ENCODE data around the gene MAPK4.

The MAPK4 gene

DNA sequence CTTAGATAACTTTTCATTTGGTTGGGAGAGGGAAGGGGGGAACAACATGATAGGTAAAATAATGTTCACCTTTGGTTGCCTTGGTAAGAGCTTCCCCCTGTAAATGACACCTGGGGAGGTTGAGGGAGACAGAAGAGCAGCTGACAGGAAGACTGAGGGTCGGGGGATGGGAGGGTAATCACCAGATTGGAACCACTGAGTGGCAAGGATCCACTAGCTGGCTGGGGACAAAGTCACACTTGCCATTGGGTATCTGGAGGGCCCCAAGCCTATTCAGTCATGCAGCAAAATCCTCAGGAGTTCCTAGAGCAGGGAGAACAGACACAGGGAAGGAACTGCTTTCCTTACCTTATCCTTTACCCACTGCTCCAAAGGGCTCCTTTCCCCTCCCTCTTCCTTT, 84.3 kb downstream of the MAPK4 start:
- Histone ChIP-seq H3K9ac (ENCODE audit: low read depth, low read length) (no peak overlapping the region), H3K9me3 (ENCODE audit: control insufficient read depth, insufficient read depth, low read length) (no peaks in the 10 kb centered on the region), H3K4me3 (ENCODE audit: low read depth, low read length) (no peak overlapping the region), H3K36me3 (ENCODE audit: control insufficient read depth, insufficient read depth, low read length) (no peaks in the 10 kb centered on the region), H3K27me3 (ENCODE audit: control insufficient read depth, insufficient read depth, low read length) (no peaks in the 10 kb centered on the region), H3K4me1 (ENCODE audit: control insufficient read depth, insufficient read depth, low read length) (peaks cover 3% of the 10 kb centered on the region)

DNA sequence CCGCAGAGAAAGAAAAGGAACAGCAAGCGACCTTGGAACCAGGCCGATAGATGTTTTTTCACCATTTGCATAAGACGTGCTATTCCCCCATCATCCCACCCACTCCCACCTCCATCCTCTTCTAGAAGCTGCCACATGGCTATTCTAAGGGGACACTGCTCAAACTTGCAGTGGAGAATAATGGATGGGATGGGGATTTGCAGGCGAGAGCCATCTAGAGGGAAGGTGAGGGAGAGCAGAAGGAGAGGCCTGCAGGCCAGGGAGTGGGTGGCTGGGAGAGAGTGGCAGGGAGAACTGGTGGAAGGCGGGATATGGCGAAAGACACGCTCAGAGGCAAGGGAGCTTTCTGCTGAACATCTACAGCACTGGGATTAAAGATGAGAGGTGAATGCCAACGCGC, 84.9 kb downstream of the MAPK4 start:
- peaks cover 3% of the 10 kb centered on the region for H3K4me1 ChIP-seq (ENCODE audit: control insufficient read depth, insufficient read depth, low read length)
- no peak overlapping the region for H3K4me3 ChIP-seq (ENCODE audit: low read depth, low read length)
- H3K27me3 ChIP-seq (ENCODE audit: control insufficient read depth, insufficient read depth, low read length), result no peaks in the 10 kb centered on the region
- H3K36me3 ChIP-seq (ENCODE audit: control insufficient read depth, insufficient read depth, low read length), result no peaks in the 10 kb centered on the region
- no peak overlapping the region for H3K9ac ChIP-seq (ENCODE audit: low read depth, low read length)
- no peaks in the 10 kb centered on the region for H3K9me3 ChIP-seq (ENCODE audit: control insufficient read depth, insufficient read depth, low read length)

DNA sequence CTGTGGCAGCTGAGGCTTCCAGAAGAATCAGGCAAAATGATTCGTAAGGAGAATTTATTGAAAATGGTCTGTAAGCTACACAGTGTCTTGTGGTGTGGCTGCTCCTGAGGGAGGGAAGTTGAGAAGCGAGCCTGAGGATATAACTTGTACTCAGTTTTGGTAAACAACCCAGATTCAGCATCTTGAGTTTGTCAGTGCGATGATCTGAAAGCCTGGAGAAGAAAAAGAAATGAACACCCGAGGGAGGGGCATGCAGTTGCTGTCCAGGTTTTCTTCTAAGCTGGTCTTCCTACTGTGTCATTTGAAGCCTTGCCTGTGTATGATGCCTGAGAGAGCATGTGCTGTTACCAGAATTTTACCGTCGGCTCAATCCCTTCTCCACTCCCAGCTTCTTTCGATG, 87.3 kb downstream of the MAPK4 start:
- H3K9ac ChIP-seq (ENCODE audit: low read depth, low read length), result no peak overlapping the region
- no peaks in the 10 kb centered on the region for H3K36me3 ChIP-seq (ENCODE audit: control insufficient read depth, insufficient read depth, low read length)
- H3K4me3 ChIP-seq (ENCODE audit: low read depth, low read length), result no peak overlapping the region
- peaks cover 3% of the 10 kb centered on the region for H3K4me1 ChIP-seq (ENCODE audit: control insufficient read depth, insufficient read depth, low read length)
- H3K27me3 ChIP-seq (ENCODE audit: control insufficient read depth, insufficient read depth, low read length), result no peaks in the 10 kb centered on the region
- no peaks in the 10 kb centered on the region for H3K9me3 ChIP-seq (ENCODE audit: control insufficient read depth, insufficient read depth, low read length)

DNA sequence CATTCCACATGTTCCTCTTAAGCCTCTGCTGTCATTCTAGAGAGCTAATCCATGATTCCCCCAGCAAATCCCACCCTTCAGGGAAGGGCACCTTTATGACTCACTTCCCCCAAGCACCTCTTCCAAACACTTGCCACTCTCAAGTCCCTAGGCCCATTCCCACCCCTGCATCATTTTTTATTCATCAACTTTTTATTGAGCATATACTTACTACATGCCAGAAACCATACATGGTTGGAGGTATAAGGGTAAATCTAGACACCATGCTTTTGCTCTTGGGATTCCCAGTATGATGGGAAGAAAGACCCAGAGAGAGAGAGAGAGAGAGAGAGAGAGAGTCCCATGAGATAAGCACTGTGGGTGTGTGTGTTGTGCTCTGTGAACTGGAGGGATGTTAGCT, 87.9 kb downstream of the MAPK4 start:
- H3K9me3 ChIP-seq (ENCODE audit: control insufficient read depth, insufficient read depth, low read length), result no peaks in the 10 kb centered on the region
- H3K9ac ChIP-seq (ENCODE audit: low read depth, low read length), result no peak overlapping the region
- H3K36me3 ChIP-seq (ENCODE audit: control insufficient read depth, insufficient read depth, low read length), result no peaks in the 10 kb centered on the region
- peaks cover 3% of the 10 kb centered on the region for H3K4me1 ChIP-seq (ENCODE audit: control insufficient read depth, insufficient read depth, low read length)
- H3K27me3 ChIP-seq (ENCODE audit: control insufficient read depth, insufficient read depth, low read length), result no peaks in the 10 kb centered on the region
- no peak overlapping the region for H3K4me3 ChIP-seq (ENCODE audit: low read depth, low read length)

DNA sequence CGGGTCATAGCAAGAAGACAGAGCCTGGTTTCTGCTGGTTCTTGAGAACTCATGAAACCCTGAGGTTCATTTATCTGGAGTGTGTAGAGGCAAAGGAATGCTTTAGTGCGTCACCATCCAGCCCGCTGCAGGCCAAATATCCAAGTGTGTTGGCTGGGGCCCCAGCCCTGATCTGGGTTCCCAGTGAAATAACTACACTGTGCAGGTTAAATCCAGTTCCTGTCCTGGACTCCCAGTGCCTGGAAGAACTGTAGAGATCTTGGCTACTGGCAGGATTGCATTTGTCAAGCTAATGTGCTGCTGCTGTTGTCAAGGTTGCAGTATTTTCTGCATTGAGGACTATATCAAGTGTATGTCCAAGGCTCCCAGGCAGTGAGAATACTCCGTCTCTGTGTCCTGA, 89.9 kb downstream of the MAPK4 start:
- Histone ChIP-seq H3K27me3 (ENCODE audit: control insufficient read depth, insufficient read depth, low read length) (no peaks in the 10 kb centered on the region), H3K4me3 (ENCODE audit: low read depth, low read length) (no peak overlapping the region), H3K36me3 (ENCODE audit: control insufficient read depth, insufficient read depth, low read length) (no peaks in the 10 kb centered on the region), H3K4me1 (ENCODE audit: control insufficient read depth, insufficient read depth, low read length) (no peaks in the 10 kb centered on the region), H3K9me3 (ENCODE audit: control insufficient read depth, insufficient read depth, low read length) (no peaks in the 10 kb centered on the region), H3K9ac (ENCODE audit: low read depth, low read length) (no peak overlapping the region)

DNA sequence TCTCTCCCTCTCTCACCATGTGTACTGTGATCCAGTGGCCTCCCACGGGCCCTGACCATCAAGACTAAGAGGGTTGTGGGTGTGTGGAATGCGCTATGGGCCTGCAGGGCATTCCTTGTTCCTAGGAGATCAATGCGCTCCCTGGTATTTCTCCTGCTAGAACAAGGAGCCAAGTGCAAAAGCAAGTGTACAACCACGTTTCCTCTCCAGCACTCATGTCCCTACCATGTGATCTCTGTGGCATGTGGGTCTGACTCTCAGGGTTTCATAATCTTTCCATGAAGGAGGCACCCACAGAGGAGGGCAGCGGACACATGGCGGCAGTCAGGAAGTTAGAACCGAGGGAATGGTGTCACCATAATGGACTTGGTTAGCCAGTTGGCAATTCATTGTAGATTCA, 91.4 kb downstream of the MAPK4 start:
- Histone ChIP-seq H3K27me3 (ENCODE audit: control insufficient read depth, insufficient read depth, low read length) (no peaks in the 10 kb centered on the region), H3K9me3 (ENCODE audit: control insufficient read depth, insufficient read depth, low read length) (no peaks in the 10 kb centered on the region), H3K36me3 (ENCODE audit: control insufficient read depth, insufficient read depth, low read length) (no peaks in the 10 kb centered on the region), H3K9ac (ENCODE audit: low read depth, low read length) (no peak overlapping the region), H3K4me1 (ENCODE audit: control insufficient read depth, insufficient read depth, low read length) (no peaks in the 10 kb centered on the region), H3K4me3 (ENCODE audit: low read depth, low read length) (no peak overlapping the region)

DNA sequence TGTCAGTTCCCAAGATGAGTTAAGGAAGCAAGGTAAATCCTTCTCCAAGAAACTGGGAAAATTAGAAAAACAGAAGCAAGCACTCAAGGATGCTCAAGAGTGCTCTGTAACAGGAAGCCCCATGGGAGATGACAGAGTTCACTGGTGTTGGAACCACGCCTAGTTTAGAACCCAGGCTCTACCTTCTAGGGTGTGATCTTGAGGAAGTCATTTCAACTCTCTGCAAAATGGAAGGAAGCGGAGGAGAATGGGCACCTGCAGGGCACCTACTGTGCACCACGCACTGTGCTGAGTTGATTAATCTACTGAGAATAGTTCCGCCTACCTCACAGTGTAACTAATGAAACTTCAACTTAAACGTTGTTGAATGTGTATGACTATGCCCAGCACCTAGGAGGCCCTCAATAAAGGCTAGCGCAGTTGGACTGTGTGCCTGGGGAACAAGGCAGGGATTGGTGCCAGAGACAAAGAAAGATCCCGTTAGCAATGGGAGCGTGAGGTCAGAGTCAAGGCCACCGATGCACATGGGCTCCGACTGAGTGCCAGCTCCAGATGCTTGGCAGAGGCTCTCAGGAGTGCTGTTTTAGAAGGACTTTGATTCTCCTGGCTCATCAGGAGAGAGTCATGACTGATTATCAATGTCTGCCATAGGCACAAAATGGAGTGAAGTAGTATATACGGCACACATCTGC, 93.7 kb downstream of the MAPK4 start:
- Histone ChIP-seq H3K9ac (ENCODE audit: low read depth, low read length) (no peak overlapping the region), H3K4me3 (ENCODE audit: low read depth, low read length) (no peak overlapping the region), H3K27me3 (ENCODE audit: control insufficient read depth, insufficient read depth, low read length) (no peaks in the 10 kb centered on the region), H3K36me3 (ENCODE audit: control insufficient read depth, insufficient read depth, low read length) (no peaks in the 10 kb centered on the region), H3K9me3 (ENCODE audit: control insufficient read depth, insufficient read depth, low read length) (peaks cover 2% of the 10 kb centered on the region), H3K4me1 (ENCODE audit: control insufficient read depth, insufficient read depth, low read length) (no peaks in the 10 kb centered on the region)

DNA sequence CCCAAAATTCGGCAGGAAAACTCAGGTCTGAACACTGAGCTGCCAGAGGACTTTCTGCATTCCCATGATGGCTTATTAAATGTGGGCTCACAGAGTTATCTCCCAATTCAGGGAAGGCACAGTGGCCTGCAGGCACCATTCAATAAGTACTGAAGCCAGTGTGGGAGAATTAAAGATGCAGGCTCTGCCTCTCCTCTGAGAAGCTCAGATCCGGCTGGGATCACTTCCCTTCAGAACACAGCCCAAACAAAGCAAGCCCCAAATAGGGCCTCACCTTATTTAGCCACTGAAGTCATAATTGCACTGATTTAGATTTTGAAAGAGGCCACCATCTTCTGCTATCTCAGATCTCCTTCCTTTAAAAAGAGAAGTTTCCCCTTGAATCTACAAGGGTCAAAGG, 94.3 kb downstream of the MAPK4 start:
- Histone ChIP-seq H3K9ac (ENCODE audit: low read depth, low read length) (no peak overlapping the region), H3K4me1 (ENCODE audit: control insufficient read depth, insufficient read depth, low read length) (peaks cover 3% of the 10 kb centered on the region), H3K9me3 (ENCODE audit: control insufficient read depth, insufficient read depth, low read length) (peaks cover 2% of the 10 kb centered on the region), H3K36me3 (ENCODE audit: control insufficient read depth, insufficient read depth, low read length) (no peaks in the 10 kb centered on the region), H3K4me3 (ENCODE audit: low read depth, low read length) (no peak overlapping the region), H3K27me3 (ENCODE audit: control insufficient read depth, insufficient read depth, low read length) (no peaks in the 10 kb centered on the region)

DNA sequence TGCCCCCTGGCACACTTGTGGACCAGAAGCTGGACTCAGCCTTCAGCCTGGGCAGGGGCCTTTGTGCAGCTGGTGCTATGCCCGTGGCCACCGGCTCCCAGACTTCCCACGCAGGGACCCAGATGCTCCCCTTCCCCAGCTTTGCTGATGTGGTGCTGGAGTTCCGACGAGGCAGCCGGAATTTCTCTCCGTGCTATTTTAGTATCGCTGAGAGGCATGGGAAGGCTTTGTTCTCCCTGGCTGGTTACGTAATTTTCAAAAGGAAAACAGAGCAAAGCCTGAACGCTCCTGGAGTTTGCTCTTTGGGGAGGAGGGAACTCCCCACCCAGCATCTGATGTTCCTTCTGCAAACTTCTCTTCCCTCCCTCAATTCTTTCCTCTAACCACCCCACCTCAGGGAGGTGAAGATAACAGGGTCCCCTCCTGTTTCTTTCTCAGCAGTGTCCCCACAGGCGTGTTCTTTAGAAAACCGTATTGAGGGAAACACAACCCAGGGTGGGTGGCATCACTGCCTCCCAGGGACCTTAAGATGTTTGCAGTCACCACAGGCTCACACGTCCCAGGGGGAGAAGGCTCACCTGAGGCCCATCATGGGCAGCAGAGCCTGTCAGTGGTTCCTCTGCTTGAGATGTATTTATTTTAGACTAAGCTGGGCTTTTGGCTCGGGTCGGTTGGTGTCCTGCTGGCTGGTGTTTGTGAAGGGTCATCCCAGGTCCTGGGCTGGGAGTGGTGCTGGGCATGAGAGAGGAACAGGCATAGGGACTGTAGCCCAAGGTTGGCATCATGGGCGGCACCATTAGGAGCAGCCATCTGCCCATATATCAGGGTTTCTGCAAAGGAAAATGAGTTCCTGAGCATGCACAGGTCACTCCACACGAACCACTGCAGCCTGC, 95.0 kb downstream of the MAPK4 start:
- Histone ChIP-seq H3K4me3 (ENCODE audit: low read depth, low read length) (no peak overlapping the region), H3K9ac (ENCODE audit: low read depth, low read length) (no peak overlapping the region)

DNA sequence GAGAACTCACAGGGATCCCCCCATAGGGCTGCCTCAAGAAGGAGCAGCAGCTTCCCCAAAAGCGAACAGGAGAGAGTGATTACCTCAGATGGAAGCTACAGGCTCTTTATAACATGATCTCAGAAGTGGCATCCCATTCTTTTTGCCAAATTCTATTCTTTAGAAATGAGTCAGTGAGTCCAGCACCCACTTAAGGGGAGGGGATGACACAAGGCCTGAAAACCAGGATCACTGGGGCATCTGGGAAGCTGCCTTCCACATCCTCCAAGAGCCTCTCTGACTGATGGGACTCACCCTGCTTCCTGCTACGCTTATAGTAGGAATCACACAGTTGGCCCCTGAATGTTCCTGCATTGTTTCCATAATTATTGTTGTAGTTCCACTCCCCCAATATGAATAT, 96.5 kb downstream of the MAPK4 start:
- Histone ChIP-seq H3K36me3 (ENCODE audit: control insufficient read depth, insufficient read depth, low read length) (no peaks in the 10 kb centered on the region), H3K4me3 (ENCODE audit: low read depth, low read length) (no peak overlapping the region), H3K27me3 (ENCODE audit: control insufficient read depth, insufficient read depth, low read length) (no peaks in the 10 kb centered on the region), H3K4me1 (ENCODE audit: control insufficient read depth, insufficient read depth, low read length) (peaks cover 3% of the 10 kb centered on the region), H3K9ac (ENCODE audit: low read depth, low read length) (no peak overlapping the region), H3K9me3 (ENCODE audit: control insufficient read depth, insufficient read depth, low read length) (peaks cover 2% of the 10 kb centered on the region)

More for the DNA sequence above, 95.0 kb downstream of the MAPK4 start:
- H3K9me3 ChIP-seq (ENCODE audit: control insufficient read depth, insufficient read depth, low read length), result peaks cover 2% of the 10 kb centered on the region
- H3K4me1 ChIP-seq (ENCODE audit: control insufficient read depth, insufficient read depth, low read length), result peaks cover 3% of the 10 kb centered on the region
- H3K27me3 ChIP-seq (ENCODE audit: control insufficient read depth, insufficient read depth, low read length), result no peaks in the 10 kb centered on the region
- no peaks in the 10 kb centered on the region for H3K36me3 ChIP-seq (ENCODE audit: control insufficient read depth, insufficient read depth, low read length)

DNA sequence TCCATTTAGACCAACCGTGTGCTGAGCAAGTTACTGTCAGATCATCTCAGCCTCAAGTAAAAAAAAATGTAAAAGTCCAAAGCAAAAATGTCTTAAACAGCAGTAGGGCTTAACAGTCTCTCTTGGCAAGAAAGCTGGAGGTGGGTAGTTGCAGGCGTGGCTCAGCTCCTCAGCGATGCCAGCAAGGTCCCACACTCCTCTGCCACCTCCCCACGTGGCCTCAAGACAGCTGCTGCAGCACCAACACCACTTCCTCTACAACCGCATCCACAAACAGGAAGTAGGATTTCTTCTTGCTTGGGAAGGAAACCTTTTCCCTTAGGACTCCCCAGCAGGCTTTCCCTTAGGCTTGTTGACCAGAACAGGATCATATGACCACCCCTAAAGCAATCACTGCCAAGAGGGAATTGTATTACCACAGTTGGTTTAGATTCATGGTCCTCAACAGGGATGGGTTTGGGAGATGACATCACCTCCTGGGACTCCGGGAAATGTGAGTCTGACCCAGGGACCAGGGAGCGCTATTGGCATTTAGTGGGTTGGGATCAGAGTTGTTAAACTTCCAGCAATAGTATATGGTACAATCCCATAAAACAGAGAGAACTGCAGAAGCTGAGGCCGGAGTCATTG, 97.1 kb downstream of the MAPK4 start:
- no peak overlapping the region for H3K4me3 ChIP-seq (ENCODE audit: low read depth, low read length)
- H3K36me3 ChIP-seq (ENCODE audit: control insufficient read depth, insufficient read depth, low read length), result no peaks in the 10 kb centered on the region
- H3K4me1 ChIP-seq (ENCODE audit: control insufficient read depth, insufficient read depth, low read length), result peaks cover 3% of the 10 kb centered on the region
- H3K27me3 ChIP-seq (ENCODE audit: control insufficient read depth, insufficient read depth, low read length), result no peaks in the 10 kb centered on the region
- peaks cover 2% of the 10 kb centered on the region for H3K9me3 ChIP-seq (ENCODE audit: control insufficient read depth, insufficient read depth, low read length)
- no peak overlapping the region for H3K9ac ChIP-seq (ENCODE audit: low read depth, low read length)

DNA sequence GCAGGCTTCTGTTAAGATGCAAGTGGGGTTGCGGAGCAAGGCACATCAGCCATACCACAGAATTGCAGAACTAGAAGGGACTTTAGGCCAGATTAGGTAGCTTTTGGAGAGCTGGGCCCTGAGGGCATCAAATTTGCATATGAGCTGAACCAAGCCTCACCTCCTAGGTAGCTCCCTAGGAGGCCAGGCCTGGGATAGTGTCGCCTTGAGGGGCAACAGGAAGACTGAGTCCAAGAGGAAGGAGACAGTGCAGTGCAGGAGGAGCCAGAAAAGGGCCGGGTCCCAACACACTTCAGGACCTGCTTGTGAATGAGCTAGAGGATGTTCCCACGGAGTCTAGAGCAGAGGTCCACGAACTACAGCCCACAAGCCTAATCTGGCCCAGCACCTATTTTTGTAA, 98.7 kb downstream of the MAPK4 start:
- Histone ChIP-seq H3K4me1 (ENCODE audit: control insufficient read depth, insufficient read depth, low read length) (peaks cover 3% of the 10 kb centered on the region), H3K9me3 (ENCODE audit: control insufficient read depth, insufficient read depth, low read length) (peaks cover 5% of the 10 kb centered on the region), H3K36me3 (ENCODE audit: control insufficient read depth, insufficient read depth, low read length) (no peaks in the 10 kb centered on the region), H3K27me3 (ENCODE audit: control insufficient read depth, insufficient read depth, low read length) (no peaks in the 10 kb centered on the region), H3K4me3 (ENCODE audit: low read depth, low read length) (no peak overlapping the region), H3K9ac (ENCODE audit: low read depth, low read length) (no peak overlapping the region)
